ENCODE data around the gene PRPSAP2.

GRCh38 chr17:18933102-18934058 is 75.4 kb downstream of the PRPSAP2 start:
- TF ChIP-seq EZH2phosphoT487 (conservative IDR thresholded peaks at IDR 0.05; ENCODE audit: low read length) (no peak), CTCF (IDR thresholded peaks at IDR 0.05; ENCODE audit: insufficient read depth, low read length, poor library complexity, severe bottlenecking) (no peak)

All from SU-DHL-6 (cell line).